Activated CD4-positive, alpha-beta T cell treated with anti-CD3 and anti-CD28 coated beads, Interleukin-2, Interleukin-4, amounts not matched to agents 100 ng/mL and 50 ng/mL, durations not matched to agents 16 hours and 8 hours (primary cell): ENCODE data around the gene MAN1A1.
"Not testable (repeated sequence)": the region's sequence is repeated elsewhere in the genome, so short reads cannot be mapped to it uniquely, and the experiment has no call there.

Experiments
- DNase-seq: peaks from one replicate; pipeline ENCODE4 v3.0.0-alpha.2; 2020; ENCODE audit warnings: low spot score

The MAN1A1 gene

DNA sequence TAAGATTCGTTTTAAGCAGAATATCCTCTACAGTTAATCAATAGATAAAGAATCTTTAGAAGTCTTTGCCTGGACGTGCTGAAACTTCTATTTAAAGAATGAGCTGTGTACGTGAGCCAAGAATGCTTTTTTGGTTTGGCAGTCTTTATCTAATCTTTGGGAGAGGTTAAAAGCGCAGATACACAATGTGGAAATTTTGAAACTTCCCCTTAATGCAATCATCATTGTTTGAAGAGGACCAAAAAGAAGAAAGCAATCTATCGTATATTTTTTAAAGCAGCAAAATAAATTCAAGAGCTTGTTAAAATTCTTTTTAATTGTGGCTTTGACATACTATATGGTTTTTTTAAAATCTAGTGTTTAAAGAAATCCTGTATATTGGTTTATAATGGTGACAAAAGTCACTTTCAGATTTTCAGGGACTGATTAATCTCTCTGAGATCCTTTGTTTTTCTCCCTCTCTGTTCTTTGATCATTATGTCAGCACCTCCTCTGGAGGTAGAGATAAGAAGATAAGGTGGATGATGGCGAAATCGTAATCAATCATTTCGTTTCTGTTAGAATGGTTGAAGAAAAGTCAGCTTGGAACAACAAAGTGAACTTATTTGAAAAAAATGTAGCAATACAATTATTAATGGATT is 179.0 kb downstream of the MAN1A1 start:
- no peak for DNase-seq

DNA sequence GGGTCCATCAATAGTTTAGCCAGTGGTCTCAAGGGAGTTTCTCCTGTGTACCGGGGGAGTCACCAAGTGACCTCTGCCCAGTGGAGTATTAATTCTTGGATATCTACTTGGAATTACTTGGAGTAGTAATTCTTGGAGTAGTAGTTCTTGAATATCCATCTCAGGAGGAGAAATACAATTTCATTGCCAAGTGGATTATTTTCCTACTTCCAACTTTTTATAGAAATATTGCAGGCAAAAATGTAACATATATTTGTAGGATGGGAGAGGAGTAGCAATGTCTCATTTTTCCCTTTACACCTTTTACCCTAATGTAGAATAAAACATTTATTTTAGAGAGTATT is 179.5 kb downstream of the MAN1A1 start:
- no peak for DNase-seq

DNA sequence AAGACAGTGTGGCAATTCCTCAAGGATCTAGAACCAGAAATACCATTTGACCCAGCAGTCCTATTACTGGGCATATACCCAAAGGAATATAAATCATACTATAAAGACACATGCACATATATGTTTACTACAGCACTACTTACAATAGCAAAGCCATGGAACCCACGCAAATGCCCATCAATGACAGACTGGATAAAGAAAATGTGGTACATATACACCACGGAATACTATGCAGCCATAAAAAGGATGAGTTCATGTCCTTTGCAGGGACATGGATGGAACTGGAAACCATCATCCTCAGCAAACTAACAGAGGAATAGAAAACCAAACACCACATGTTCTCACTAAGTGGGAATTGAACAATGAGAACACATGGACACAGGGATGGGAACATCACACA is 180.2 kb downstream of the MAN1A1 start:
- DNase-seq: not testable (repeated sequence)

- DNase-seq: no peak
Observed at GRCh38 chr6:119166024-119166784, 183.4 kb downstream of the MAN1A1 start.

DNA sequence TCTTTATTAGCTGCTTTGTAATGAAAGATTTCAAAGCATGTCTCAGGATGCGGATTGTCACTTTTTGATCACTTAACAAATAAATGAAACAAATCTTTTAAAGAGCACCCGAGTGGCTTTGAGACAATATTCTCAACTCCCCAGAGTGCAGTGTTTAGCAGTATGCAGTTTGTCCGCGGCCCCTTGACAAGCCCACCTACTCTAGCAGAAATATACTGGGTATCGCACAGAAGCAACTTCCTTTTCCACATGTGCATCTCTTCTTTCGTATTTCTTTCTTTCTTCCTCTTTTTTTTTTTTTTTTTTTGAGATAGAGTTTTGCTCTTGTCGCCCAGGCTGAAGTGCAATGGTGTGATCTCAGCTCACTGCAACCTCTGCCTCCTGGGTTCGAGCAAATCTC is 186.6 kb downstream of the MAN1A1 start:
- no peak for DNase-seq

DNA sequence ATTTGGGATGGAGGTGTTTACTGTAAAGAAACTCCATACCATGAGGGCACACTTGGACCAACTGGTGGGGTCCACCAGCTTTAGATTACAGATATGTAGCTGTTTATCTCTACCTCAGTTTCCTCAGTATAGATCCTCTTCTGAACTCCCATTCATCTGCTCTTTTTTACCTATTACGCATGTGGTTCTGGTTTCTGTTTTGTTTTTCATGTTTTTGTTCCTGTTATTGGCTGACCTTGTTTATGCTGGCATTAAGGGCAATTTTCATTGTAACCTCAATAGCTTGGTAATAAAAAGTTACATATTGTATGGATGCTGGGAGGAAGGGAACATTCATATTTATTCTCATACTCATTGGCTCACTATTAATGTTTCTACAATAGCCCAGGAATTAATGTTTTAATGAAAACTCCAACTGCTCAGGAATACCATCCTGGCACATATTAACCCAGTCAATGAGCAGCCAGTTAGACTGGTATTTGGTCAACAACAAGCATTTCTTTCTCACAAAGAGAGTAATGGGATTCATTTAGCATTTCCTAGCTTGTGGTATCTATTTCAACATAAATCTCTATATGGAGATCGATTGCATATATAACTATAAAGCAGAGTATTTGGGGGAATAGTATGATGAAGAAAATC is 187.3 kb downstream of the MAN1A1 start:
- no peak for DNase-seq

GRCh38 chr6:119161438-119161837 is 188.1 kb downstream of the MAN1A1 start:
- no peak for DNase-seq

DNA sequence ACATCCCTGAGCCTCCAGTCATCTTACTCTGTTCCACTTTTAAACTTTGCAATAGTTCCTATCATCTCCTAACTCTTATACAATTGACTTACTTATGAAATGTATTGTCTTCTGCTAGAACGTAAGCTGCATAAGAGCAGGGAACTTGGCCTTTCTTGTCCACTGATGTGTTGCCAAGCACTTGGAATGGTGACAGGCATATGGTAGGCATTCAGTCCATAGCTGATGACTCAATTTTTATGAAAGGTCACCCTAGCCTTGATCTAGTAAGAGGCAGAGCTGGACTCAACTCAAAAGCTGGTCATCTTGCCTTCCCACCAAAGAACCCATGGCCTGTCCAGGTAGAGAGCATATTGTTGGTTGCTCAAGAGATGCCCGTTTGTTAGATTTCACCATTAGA is 188.7 kb downstream of the MAN1A1 start:
- DNase-seq: no peak

GRCh38 chr6:119158057-119158848 is 191.3 kb downstream of the MAN1A1 start:
- no peak for DNase-seq

DNA sequence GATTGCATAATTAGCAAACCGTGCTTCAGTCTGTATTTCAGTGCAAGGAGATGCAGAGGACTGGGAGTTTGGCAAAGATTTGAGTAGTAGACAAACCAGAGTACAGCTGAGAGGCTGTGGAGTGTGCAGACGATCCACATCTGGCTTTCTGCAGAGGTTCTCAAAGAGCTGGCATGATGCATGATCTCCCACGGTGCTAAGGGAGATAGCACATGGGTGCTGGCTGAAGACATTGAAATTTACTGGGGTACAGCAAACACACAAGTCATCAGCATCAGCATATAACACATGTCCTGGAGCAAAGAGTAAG is 192.1 kb downstream of the MAN1A1 start:
- DNase-seq: no peak

- DNase-seq: no peak
Observed at GRCh38 chr6:119156757-119157505, 192.6 kb downstream of the MAN1A1 start.

GRCh38 chr6:119156082-119156481 is 193.5 kb downstream of the MAN1A1 start:
- DNase-seq: not testable (repeated sequence)

GRCh38 chr6:119152187-119152586 is 197.4 kb downstream of the MAN1A1 start:
- no peak for DNase-seq

GRCh38 chr6:119148825-119149525 is 200.6 kb downstream of the MAN1A1 start:
- no peak for DNase-seq

DNA sequence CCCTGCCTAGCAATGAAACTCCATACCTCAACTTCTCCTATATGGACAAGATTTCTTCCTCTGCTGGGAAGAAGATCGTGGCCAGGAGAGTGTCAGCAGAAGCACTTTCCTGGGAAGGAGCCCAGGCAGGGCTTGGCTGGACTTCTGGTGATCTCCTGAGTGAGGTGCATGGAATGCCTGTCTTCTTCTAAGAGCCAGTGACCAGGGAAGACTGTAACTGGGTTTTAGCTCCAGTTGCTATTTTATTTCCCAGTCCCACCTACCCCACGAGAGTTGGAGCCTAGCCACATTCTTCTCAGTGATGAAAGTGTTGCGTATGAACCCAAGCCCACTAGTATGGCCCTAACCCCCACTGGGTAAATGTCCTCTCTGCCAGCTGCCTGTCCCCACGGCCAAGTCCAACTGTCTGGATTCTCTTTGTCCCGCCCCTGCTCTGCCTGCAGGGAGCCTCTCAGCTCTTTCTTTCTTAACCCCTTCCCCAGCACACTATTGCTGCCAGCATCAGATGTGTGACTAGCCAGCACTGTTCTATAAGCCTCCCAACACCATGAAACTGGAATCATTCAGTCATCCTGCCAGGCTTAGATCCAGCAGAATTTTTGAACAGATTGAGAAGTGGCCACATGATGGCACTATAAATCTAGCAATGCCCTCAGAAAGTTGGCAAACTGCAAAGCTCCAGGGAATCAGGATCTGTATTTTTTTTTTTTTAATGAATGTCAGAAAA is 201.3 kb downstream of the MAN1A1 start:
- DNase-seq: peak; percentile 44

DNA sequence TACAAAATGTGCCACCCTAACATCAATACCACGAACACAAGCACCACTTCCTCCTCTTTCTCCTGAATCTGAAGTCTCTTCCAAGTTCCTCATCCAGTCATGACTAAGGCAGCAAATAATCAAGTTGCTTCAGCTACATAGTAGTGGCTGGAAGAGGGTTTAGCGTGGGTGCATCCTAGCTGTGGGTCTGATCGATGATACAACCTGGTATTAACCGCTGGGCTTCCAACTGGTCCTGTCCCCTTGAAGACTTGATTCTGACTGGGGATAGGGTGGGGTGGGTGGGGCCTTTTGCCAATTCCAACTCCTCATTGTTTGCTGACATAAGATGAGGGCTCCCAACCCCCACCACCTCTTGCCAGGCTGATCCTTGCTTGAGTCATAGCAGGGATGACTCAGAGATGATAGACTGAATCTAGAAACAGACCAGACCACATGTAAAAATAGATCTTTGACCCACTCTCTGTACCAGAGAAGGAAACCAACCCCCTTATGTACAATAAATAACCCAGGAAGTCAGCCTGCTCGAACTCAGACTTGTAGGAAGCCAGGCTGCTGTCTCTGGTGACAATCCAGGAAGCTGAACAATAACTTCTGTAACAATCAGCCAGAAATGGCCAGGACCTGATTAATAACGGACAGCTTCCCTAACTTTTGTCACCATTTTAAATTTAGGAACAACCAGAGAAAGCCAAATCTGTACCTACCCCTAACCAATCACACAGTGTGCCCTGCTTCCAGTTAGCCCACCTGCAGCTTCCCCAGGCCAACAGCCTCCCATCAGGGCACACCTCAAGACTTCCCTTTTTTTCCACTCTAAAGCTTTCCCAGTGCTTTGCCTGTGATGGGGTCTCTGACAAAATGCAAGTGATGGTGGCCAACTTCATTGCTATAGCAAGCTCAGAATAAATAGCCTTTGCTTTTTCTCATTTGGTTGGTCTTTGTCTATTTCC is 202.2 kb downstream of the MAN1A1 start:
- DNase-seq: peak; percentile 89

GRCh38 chr6:119145111-119145510 is 204.4 kb downstream of the MAN1A1 start:
- DNase-seq: peak; percentile 22

- no peak for DNase-seq
Observed at GRCh38 chr6:119142637-119143036, 206.9 kb downstream of the MAN1A1 start.

DNA sequence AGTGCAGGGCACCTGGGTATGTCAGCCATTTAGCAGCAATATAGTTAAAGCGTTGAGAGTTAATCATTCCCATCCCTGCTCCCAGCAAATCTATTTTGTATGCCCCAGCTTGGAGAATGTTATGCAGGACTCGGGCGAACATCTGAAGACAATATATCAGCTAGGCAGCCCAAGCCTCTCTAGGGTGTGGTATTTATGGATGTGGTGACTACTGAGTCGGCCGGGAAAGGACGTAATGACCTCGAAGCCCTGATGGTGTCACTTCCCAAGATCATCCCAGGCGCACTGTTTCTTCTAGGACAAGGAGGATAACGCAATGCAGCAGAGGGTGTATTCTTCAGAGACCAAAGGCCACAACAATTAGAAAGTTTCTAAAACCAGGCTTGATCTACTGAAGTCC is 207.5 kb downstream of the MAN1A1 start:
- no peak for DNase-seq
